ENCODE data around the gene KRTAP16-1. TPM values are rescaled to one million over a fixed set of nuclear protein-coding genes. Genes with fewer than 3 reads are reported as not detected.
"Not testable (repeated sequence)": the region's sequence is repeated elsewhere in the genome, so short reads cannot be mapped to it uniquely, and the experiment has no call there.

Gene KRTAP16-1
- total RNA-seq (2014; rRNA removed; shearing (Covaris generic)) = not detected in 2 replicates

GRCh38 chr17:41308918-41309359, at the start of gene KRTAP16-1:
Gene KRTAP16-1 (minus strand): TSS chr17:41309309. CDS start chr17:41309253, 56 bp downstream.
- DNase-seq = peak in 1 of 2 experiments; percentile 20
- H3K27me3 ChIP-seq = no peaks in the 10 kb centered on the region
- H3K36me3 ChIP-seq = no peaks in the 10 kb centered on the region
- peaks cover 17% of the 10 kb centered on the region for H3K4me1 ChIP-seq
- H3K27ac ChIP-seq = peak within 1 kb of the TSS; percentile 14; the same call in 1 of the 2 replicates
- no peak within 1 kb of the TSS for H3K4me3 ChIP-seq
- no peaks in the 10 kb centered on the region for H3K9me3 ChIP-seq (replicated peaks)

- H3K27me3 ChIP-seq = no peaks in the 10 kb centered on the region
- no peaks in the 10 kb centered on the region for H3K9me3 ChIP-seq (replicated peaks)
- no peaks in the 10 kb centered on the region for H3K4me1 ChIP-seq
- H3K4me3 ChIP-seq = no peak overlapping the region
- no peak overlapping the region for H3K27ac ChIP-seq
- H3K36me3 ChIP-seq = no peaks in the 10 kb centered on the region
- no peak for DNase-seq
These were observed 45.4 kb upstream of the KRTAP16-1 start for GRCh38 chr17:41354536-41354935.

- no peaks in the 10 kb centered on the region for H3K9me3 ChIP-seq (replicated peaks)
- H3K4me1 ChIP-seq = no peaks in the 10 kb centered on the region
- H3K27ac ChIP-seq = no peak overlapping the region
- no peaks in the 10 kb centered on the region for H3K27me3 ChIP-seq
- no peak overlapping the region for H3K4me3 ChIP-seq
- H3K36me3 ChIP-seq = no peaks in the 10 kb centered on the region
- peak in 1 of 2 experiments; percentile 13 for DNase-seq
These were observed 43.7 kb upstream of the KRTAP16-1 start for GRCh38 chr17:41352597-41353366.

- no peaks in the 10 kb centered on the region for H3K36me3 ChIP-seq
- H3K4me3 ChIP-seq = no peak overlapping the region
- H3K27me3 ChIP-seq = no peaks in the 10 kb centered on the region
- no peak for DNase-seq
- H3K9me3 ChIP-seq (replicated peaks) = no peaks in the 10 kb centered on the region
- no peak overlapping the region for H3K27ac ChIP-seq
- no peaks in the 10 kb centered on the region for H3K4me1 ChIP-seq
These were observed 42.1 kb upstream of the KRTAP16-1 start for GRCh38 chr17:41351177-41351576.

- H3K9me3 ChIP-seq (replicated peaks); H3K27ac ChIP-seq: not testable (repeated sequence)
These were observed 41.3 kb upstream of the KRTAP16-1 start, which contains the start of gene KRT33A for GRCh38 chr17:41350381-41350878. Gene KRT33A (minus strand): TSS chr17:41350828. CDS start chr17:41350767, 61 bp downstream.

GRCh38 chr17:41347869-41348760, 39.0 kb upstream of the KRTAP16-1 start:
- H3K27ac ChIP-seq = no peak overlapping the region
- no peaks in the 10 kb centered on the region for H3K36me3 ChIP-seq
- no peak for DNase-seq
- H3K9me3 ChIP-seq (replicated peaks) = no peaks in the 10 kb centered on the region
- H3K4me1 ChIP-seq = no peaks in the 10 kb centered on the region
- no peaks in the 10 kb centered on the region for H3K27me3 ChIP-seq
- H3K4me3 ChIP-seq = no peak overlapping the region

More at GRCh38 chr17:41350381-41350878, 41.3 kb upstream of the KRTAP16-1 start, which contains the start of gene KRT33A:
- not testable (repeated sequence) for H3K4me3 ChIP-seq, H3K27me3 ChIP-seq, DNase-seq, H3K36me3 ChIP-seq, H3K4me1 ChIP-seq

GRCh38 chr17:41346421-41346820, 37.3 kb upstream of the KRTAP16-1 start:
- not testable (repeated sequence) for H3K27me3 ChIP-seq; H3K27ac ChIP-seq; H3K36me3 ChIP-seq; H3K9me3 ChIP-seq (replicated peaks); DNase-seq; H3K4me1 ChIP-seq; H3K4me3 ChIP-seq

- Histone ChIP-seq H3K36me3 (no peaks in the 10 kb centered on the region), H3K9me3 (replicated peaks) (no peaks in the 10 kb centered on the region), H3K4me3 (no peak overlapping the region), H3K4me1 (no peaks in the 10 kb centered on the region), H3K27me3 (no peaks in the 10 kb centered on the region), H3K27ac (no peak overlapping the region)
- DNase-seq = no peak
These were observed 36.9 kb upstream of the KRTAP16-1 start for GRCh38 chr17:41345992-41346391.

- Histone ChIP-seq H3K9me3 (replicated peaks) (no peaks in the 10 kb centered on the region), H3K4me3 (no peak overlapping the region), H3K27me3 (no peaks in the 10 kb centered on the region), H3K4me1 (0 out of 2 replicates have a peak, but pooled peaks cover 3% of the 10 kb centered on the region), H3K36me3 (no peaks in the 10 kb centered on the region), H3K27ac (no peak overlapping the region)
- DNase-seq = no peak
These were observed 33.9 kb upstream of the KRTAP16-1 start for GRCh38 chr17:41343029-41343428.

GRCh38 chr17:41340934-41341861, 32.1 kb upstream of the KRTAP16-1 start:
- H3K4me1 ChIP-seq = 0 out of 2 replicates have a peak, but pooled peaks cover 3% of the 10 kb centered on the region
- no peak for DNase-seq
- H3K36me3 ChIP-seq = no peaks in the 10 kb centered on the region
- no peak overlapping the region for H3K4me3 ChIP-seq
- no peaks in the 10 kb centered on the region for H3K27me3 ChIP-seq
- H3K27ac ChIP-seq = no peak overlapping the region
- H3K9me3 ChIP-seq (replicated peaks) = no peaks in the 10 kb centered on the region

GRCh38 chr17:41340494-41340893, 31.4 kb upstream of the KRTAP16-1 start:
- H3K4me1 ChIP-seq = 0 out of 2 replicates have a peak, but pooled peaks cover 3% of the 10 kb centered on the region
- H3K9me3 ChIP-seq (replicated peaks) = no peaks in the 10 kb centered on the region
- H3K27ac ChIP-seq = no peak overlapping the region
- no peak overlapping the region for H3K4me3 ChIP-seq
- no peak for DNase-seq
- H3K27me3 ChIP-seq = no peaks in the 10 kb centered on the region
- H3K36me3 ChIP-seq = no peaks in the 10 kb centered on the region

- Histone ChIP-seq H3K27me3 (no peaks in the 10 kb centered on the region), H3K4me1 (0 out of 2 replicates have a peak, but pooled peaks cover 3% of the 10 kb centered on the region), H3K27ac (no peak overlapping the region), H3K36me3 (no peaks in the 10 kb centered on the region), H3K9me3 (replicated peaks) (no peaks in the 10 kb centered on the region), H3K4me3 (no peak overlapping the region)
- no peak for DNase-seq
These were observed 30.6 kb upstream of the KRTAP16-1 start for GRCh38 chr17:41339571-41340172.

- Histone ChIP-seq H3K9me3 (replicated peaks) (no peaks in the 10 kb centered on the region), H3K36me3 (no peaks in the 10 kb centered on the region), H3K4me3 (no peak overlapping the region), H3K27ac (no peak overlapping the region), H3K4me1 (0 out of 2 replicates have a peak, but pooled peaks cover 3% of the 10 kb centered on the region), H3K27me3 (no peaks in the 10 kb centered on the region)
- no peak for DNase-seq
These were observed 29.9 kb upstream of the KRTAP16-1 start for GRCh38 chr17:41338961-41339485.

All from SJCRH30 (cell line).